HCT116 (cell line): ENCODE data around the gene HAUS6. TPM values are rescaled to one million over a fixed set of nuclear protein-coding genes. Genes with fewer than 3 reads are reported as not detected.

Source experiments
- ATAC-seq: fragments of 200-7000 bp; cut with Tn5 transposase; 2 replicates; pipeline ENCODE4 v1.9.1; 2020; ENCODE audit warnings: mild to moderate bottlenecking, moderate library complexity
- BruUV-seq: library from RNA; stranded (reverse); fragments of 400-500 nt; replicated peaks from 2 replicates; lab custom pipeline; 2021; lab: Mats Ljungman, UMichigan
- CTCF ChIA-PET: fragments of 300-600 bp; sonication (Branson Sonifier 250); formaldehyde crosslinking; loops from one replicate; lab custom pipeline; 2021; ENCODE audit warnings: antibody characterized with exemption; lab: Charles Lee
- POLR2A ChIA-PET: fragments of 300-600, 350-600 bp; sonication (Branson Sonifier 250); formaldehyde crosslinking; loops from one replicate; lab custom pipeline; 2021; ENCODE audit warnings: antibody characterized with exemption; lab: Charles Lee
- RAD21 ChIA-PET, 2 experiments: fragments of 300-600 bp; sonication (Branson Sonifier 250); formaldehyde crosslinking; loops; one replicate each; lab custom pipeline; 2023; ENCODE audit warnings: low total read pairs in 2 of 2; ENCODE audit not compliant: uncharacterized antibody in 2 of 2, unreplicated experiment in 2 of 2, low non-redundant PET in 1 of 2; lab: Charles Lee
- DNase-seq: peaks from one replicate; pipeline ENCODE4 v3.0.0-alpha.2; 2010; ENCODE audit warnings: low read depth, low spot score
- H2AFZ ChIP-seq: fragments of 200-600 bp; shearing (Covaris generic), sonication (generic); 2 replicates; pipeline ENCODE4 v1.6.1; 2017; ENCODE audit warnings: low read depth, mixed run types, mixed read lengths, antibody characterized with exemption, low read length; ENCODE audit not compliant: poor library complexity, severe bottlenecking
- H3K27ac ChIP-seq: 2 replicates; pipeline ENCODE4 v1.5.1; 2012; ENCODE audit warnings: low read depth, low read length
- H3K27me3 ChIP-seq: fragments of 200-600 bp; sonication (generic); 2 replicates; pipeline ENCODE4 v1.6.1; 2016; ENCODE audit warnings: mixed run types, low read length, mixed read lengths; ENCODE audit not compliant: insufficient read depth
- H3K36me3 ChIP-seq, 2 experiments: fragments of 200-500 bp in 1 of 2; fragments of 200-600 bp in 1 of 2; sonication (Bioruptor generic) in 1 of 2; sonication (generic) in 1 of 2; 2 replicates each; pipeline versions ENCODE4 v1.5.1 to v1.6.1; 2014 to 2016; ENCODE audit warnings: low read length in 2 of 2, inconsistent platforms in 1 of 2, mixed read lengths in 1 of 2, mixed run types in 1 of 2; ENCODE audit not compliant: insufficient read depth in 2 of 2, control insufficient read depth in 1 of 2
- H3K4me1 ChIP-seq, 2 experiments: fragments of 200-600 bp in 1 of 2; sonication (generic) in 1 of 2; 2 replicates each; pipeline versions ENCODE4 v1.5.1 to v1.6.1; 2012 to 2017; ENCODE audit warnings: low read length in 2 of 2, inconsistent platforms in 1 of 2, mild to moderate bottlenecking in 1 of 2, mixed read lengths in 1 of 2, mixed run types in 1 of 2, moderate library complexity in 1 of 2; ENCODE audit not compliant: insufficient read depth in 2 of 2, control insufficient read depth in 1 of 2
- H3K4me2 ChIP-seq: fragments of 200-600 bp; sonication (generic); 2 replicates; pipeline ENCODE4 v1.6.1; 2017; ENCODE audit warnings: mixed run types, low read length, mixed read lengths
- H3K4me3 ChIP-seq, 2 experiments: fragments of 200-600 bp in 1 of 2; sonication (generic) in 1 of 2; replicated peaks in 1 of 2; 2 replicates each; pipeline ENCODE4 v1.5.1; 2011 to 2016; ENCODE audit warnings: low read length in 2 of 2, control low read depth in 1 of 2, low read depth in 1 of 2, mild to moderate bottlenecking in 1 of 2, mixed read lengths in 1 of 2, mixed run types in 1 of 2
- H3K79me2 ChIP-seq: fragments of 200-600 bp; sonication (generic); 2 replicates; pipeline ENCODE4 v1.6.1; 2017; ENCODE audit warnings: mild to moderate bottlenecking, mixed run types, low read length, moderate library complexity, mixed read lengths; ENCODE audit not compliant: insufficient read depth
- H3K9ac ChIP-seq: fragments of 200-600 bp; sonication (generic); 2 replicates; pipeline ENCODE4 v1.6.1; 2016; ENCODE audit warnings: low read length, mixed read lengths
- H3K9me2 ChIP-seq: fragments of 200-600 bp; sonication (generic), shearing (Covaris generic); 2 replicates; pipeline ENCODE4 v1.6.1; 2017; ENCODE audit warnings: mixed run types, mild to moderate bottlenecking, moderate library complexity; ENCODE audit not compliant: insufficient read depth
- H3K9me3 ChIP-seq, 2 experiments: fragments of 200-500 bp in 1 of 2; fragments of 200-600 bp in 1 of 2; sonication (Bioruptor generic) in 1 of 2; sonication (generic) in 1 of 2; 2 replicates each; pipeline ENCODE4 v1.6.1; 2014 to 2017; ENCODE audit warnings: low read length in 2 of 2, mixed read lengths in 2 of 2, inconsistent platforms in 1 of 2, low read depth in 1 of 2, mild to moderate bottlenecking in 1 of 2, mixed run types in 1 of 2, moderate library complexity in 1 of 2; ENCODE audit not compliant: control insufficient read depth in 1 of 2, insufficient read depth in 1 of 2
- H4K20me1 ChIP-seq: fragments of 200-600 bp; sonication (generic), shearing (Covaris generic); 2 replicates; pipeline ENCODE4 v1.6.1; 2017; ENCODE audit warnings: mixed run types, mild to moderate bottlenecking, moderate library complexity; ENCODE audit not compliant: insufficient read depth
- CBX3 ChIP-seq: IDR thresholded peaks from 2 replicates; pipeline ENCODE4 v1.6.1; 2012; ENCODE audit warnings: low read depth
- CEBPB ChIP-seq: IDR thresholded peaks from 2 replicates; pipeline ENCODE4 v1.6.1; 2012; ENCODE audit warnings: low read depth
- EGR1 ChIP-seq: IDR thresholded peaks from 2 replicates; pipeline ENCODE4 v1.6.1; 2012; ENCODE audit warnings: low read depth
- ELF1 ChIP-seq: IDR thresholded peaks from 2 replicates; pipeline ENCODE4 v1.6.1; 2012; ENCODE audit warnings: low read depth, borderline replicate concordance
- EZH2phosphoT487 ChIP-seq: fragments of 200-600 bp; IDR thresholded peaks from 2 replicates; pipeline ENCODE4 v1.6.1; 2018; ENCODE audit warnings: antibody characterized with exemption, borderline replicate concordance
- FOSL1 ChIP-seq: IDR thresholded peaks from 2 replicates; pipeline ENCODE4 v1.6.1; 2012; ENCODE audit warnings: low read depth
- JUND ChIP-seq: IDR thresholded peaks from 2 replicates; pipeline ENCODE4 v1.6.1; 2012
- RAD21 ChIP-seq: IDR thresholded peaks from 2 replicates; pipeline ENCODE4 v1.6.1; 2012; ENCODE audit warnings: low read depth, mild to moderate bottlenecking
- REST ChIP-seq: IDR thresholded peaks from 2 replicates; pipeline ENCODE4 v1.6.1; 2012; ENCODE audit warnings: low read depth
- SRF ChIP-seq: IDR thresholded peaks from 2 replicates; pipeline ENCODE4 v1.6.1; 2012; ENCODE audit warnings: low read depth
- TCF7L2 ChIP-seq: IDR thresholded peaks from 2 replicates; pipeline ENCODE4 v1.7.0; 2011; ENCODE audit warnings: borderline replicate concordance, inconsistent platforms; ENCODE audit not compliant: insufficient read depth, insufficient read length; ENCODE audit errors: extremely low read depth
- YY1 ChIP-seq: IDR thresholded peaks from 2 replicates; pipeline ENCODE4 v1.6.1; 2011; ENCODE audit warnings: low read length, low read depth, moderate library complexity, mild to moderate bottlenecking; ENCODE audit not compliant: insufficient replicate concordance; ENCODE audit errors: extremely low read depth
- ZBTB33 ChIP-seq: IDR thresholded peaks from 2 replicates; pipeline ENCODE4 v1.6.1; 2011; ENCODE audit warnings: mild to moderate bottlenecking, low read length, moderate library complexity; ENCODE audit not compliant: insufficient replicate concordance; ENCODE audit errors: extremely low read depth
- intact Hi-C: fragments of 100-400 bp; cut with micrococcal nuclease; formaldehyde crosslinking; loops from 2 replicates; pipeline ENCODE4 v1.10.0; 2022
- total RNA-seq: library from RNA; stranded (reverse); gene quantifications from one replicate; pipeline ENCODE4 v1.2.1, GENCODE V29; 2021; ENCODE audit not compliant: unreplicated experiment

Gene HAUS6
- total RNA-seq, 1 experiment from 2014 or later = 28.8 TPM

- BruUV-seq = no TSS peak
- RAD21 ChIA-PET = no interaction called here
- 0 out of 4 replicates have a peak, but pooled peaks cover 0 to 2% of the 10 kb centered on the region in 2 experiments for H3K36me3 ChIP-seq
These were observed 14.5 kb upstream of the HAUS6 start for GRCh38 chr9:19117039-19117716.

More at GRCh38 chr9:19117039-19117716, 14.5 kb upstream of the HAUS6 start:
- Histone ChIP-seq H3K4me1 (peaks cover 9 to 41% of the 10 kb centered on the region in 2 experiments; a peak in 3 of 4 replicates), H3K27ac (no peak overlapping the region)
- no peak for TF ChIP-seq FOSL1
- TF ChIP-seq EGR1 = no peak
- no peak for TF ChIP-seq ELF1
- no peak for TF ChIP-seq ZBTB33
- TF ChIP-seq SRF = no peak
- TF ChIP-seq RAD21 = no peak
- no peak for TF ChIP-seq TCF7L2
- TF ChIP-seq REST = no peak
- no peak for TF ChIP-seq CBX3
- TF ChIP-seq JUND = no peak
- TF ChIP-seq YY1 = no peak
- no peak for TF ChIP-seq EZH2phosphoT487
- no peak for TF ChIP-seq CEBPB
- TF ChIP-seq, all 23 proteins: peak for 0
- ChIA-PET CTCF (no interaction called here), POLR2A (no interaction called here)
- intact Hi-C loops = no loop called here
- no peak for DNase-seq
- H3K4me3 ChIP-seq = no peak overlapping the region
- H4K20me1 ChIP-seq = no peaks in the 10 kb centered on the region
- no peak for ATAC-seq
- no peaks in the 10 kb centered on the region for H3K9me3 ChIP-seq
- no peak overlapping the region for H3K4me2 ChIP-seq
- H3K9ac ChIP-seq = no peak overlapping the region
- no peaks in the 10 kb centered on the region for H3K79me2 ChIP-seq
- no peak overlapping the region for H2AFZ ChIP-seq
- H3K9me2 ChIP-seq = no peaks in the 10 kb centered on the region
- H3K27me3 ChIP-seq = no peaks in the 10 kb centered on the region
